ENCODE data around the gene HYAL3.

The HYAL3 gene

DNA sequence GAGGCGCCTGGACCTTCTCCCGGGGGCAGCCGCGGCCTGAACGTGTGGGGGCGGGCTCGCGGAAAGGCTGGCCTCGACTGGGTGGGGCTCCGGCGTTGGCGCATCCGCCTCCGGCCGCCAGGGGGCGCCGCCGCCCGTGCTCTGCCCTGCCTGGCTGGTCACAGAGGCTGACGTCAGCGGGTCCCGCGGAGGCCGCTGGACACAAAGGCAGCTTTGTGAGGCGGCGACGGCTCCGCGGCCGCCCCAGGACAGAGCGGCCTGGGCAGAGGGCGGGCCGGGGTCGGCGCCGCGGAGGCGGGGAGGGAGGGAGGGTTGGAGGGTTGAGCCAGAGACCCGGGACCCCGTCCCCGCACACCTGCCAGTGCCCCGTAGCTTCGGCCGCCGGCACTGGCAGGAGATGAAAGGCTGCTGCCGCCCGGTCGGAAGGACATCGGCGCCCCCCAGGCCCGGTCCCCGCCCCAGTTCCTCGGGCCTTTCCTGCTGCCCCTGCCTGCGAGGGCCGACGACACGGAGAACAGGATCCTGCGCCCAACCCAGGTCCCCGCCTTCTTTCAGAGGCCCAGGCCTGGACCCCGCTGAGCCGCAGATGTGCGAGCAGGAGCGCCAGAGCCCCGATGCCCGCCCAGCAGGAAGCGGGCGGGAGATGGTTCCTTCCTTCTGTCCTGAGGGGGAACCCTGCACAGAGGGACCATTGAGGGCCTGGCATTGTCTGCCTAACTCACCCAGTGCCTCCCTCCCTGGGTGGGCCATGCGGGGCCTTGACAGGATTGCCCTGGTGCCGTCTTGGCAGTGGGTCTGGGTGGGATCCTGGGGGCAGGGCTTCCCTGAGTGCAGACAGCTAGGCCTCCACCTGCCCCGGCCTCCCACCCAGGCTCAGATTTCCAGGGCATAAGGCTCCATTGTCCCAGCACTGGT, 38.9 kb downstream of the HYAL3 start:
- peak; percentile 90 to 95 for DNase-seq
- TF ChIP-seq POLR2A (IDR thresholded peaks at IDR 0.05; ENCODE audit: low read length): peak; percentile 20
- TF ChIP-seq GATA1 (IDR thresholded peaks at IDR 0.05; ENCODE audit: low read depth, low read length): no peak

DNA sequence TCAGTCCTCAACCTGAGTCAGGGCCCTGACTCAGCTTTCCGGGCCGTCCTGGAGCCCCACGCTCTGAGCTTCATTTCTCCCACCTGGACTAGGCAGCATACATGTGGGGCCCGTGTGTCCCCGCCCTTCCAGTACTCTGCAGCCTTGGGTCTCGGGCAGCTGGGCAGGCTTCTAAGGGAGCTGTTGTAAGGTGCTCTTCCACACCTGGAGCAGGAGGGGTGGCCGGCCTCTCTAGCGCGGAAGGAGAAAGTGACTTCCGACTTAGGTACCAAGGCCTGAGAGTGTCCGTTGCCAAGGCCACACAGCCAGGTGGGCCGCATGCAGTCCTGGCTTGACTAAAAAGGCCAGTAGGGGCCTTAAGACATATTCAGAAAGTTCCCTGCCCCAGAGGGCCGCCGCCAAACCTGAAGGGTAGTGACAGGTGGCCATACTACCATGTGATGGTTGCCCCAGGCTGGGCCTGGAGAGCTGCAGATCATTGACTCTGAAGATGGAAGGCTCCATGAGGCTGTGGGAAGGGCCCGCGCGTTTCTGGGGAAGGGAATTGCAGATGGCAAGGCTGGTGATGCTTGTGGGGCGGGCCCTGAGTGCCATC, 39.7 kb downstream of the HYAL3 start:
- TF ChIP-seq GATA1 (IDR thresholded peaks at IDR 0.05; ENCODE audit: low read depth, low read length) (no peak), POLR2A (IDR thresholded peaks at IDR 0.05; ENCODE audit: low read length) (no peak)

DNA sequence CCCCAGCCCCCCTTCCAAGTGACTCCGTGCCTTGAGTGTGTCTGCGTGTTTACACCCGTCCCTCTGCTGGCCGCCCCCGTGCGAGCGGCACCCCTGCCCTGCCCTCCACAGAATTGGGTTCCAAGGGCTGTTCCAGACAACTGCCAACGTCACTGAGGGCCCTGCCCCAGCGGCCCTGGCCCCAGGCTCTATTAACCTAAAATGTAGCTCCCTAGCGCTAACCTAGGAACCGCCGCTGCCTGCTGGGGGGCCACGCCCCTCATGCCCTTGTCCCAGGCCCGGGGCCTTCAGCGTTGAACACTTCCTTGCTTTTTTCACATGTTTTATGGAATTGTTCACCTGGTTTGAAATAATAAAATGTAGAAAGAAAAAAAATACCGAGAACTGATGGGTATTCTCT, 40.2 kb downstream of the HYAL3 start:
- no peak for DNase-seq

More for the DNA sequence above, 39.7 kb downstream of the HYAL3 start:
- no peak for DNase-seq

DNA sequence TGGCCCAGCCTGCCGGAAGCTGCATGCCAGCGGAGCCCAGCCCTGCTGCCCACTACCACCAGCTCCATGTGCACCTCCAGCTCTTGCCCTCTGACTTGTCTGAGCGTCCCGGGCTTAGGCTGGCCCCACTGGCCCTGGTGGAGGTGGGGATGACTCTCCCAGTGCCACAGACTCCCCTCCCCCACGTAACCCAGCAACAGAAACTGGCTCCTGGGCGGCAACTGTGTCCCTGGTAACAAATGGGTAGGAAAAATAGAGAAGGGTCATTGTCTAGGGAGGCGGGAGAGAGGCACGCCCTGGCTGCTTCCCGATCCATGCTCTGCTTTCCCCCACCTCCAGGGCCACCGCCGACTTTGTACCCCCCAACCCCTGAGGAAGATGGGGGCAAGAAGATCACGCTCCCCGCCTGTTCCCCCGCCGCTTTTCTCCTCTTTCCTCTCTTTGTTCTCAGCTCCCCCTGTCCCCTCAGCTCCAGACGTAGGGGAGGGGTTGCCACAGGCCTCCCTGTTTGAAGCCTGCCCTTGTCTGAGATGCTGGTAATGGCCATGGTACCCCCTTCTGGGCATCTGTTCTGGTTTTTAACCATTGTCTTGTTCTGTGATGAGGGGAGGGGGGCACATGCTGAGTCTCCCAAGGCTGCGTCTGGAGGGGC, 41.0 kb downstream of the HYAL3 start:
- no peak for TF ChIP-seq GATA1 (IDR thresholded peaks at IDR 0.05; ENCODE audit: low read depth, low read length)
- TF ChIP-seq POLR2A (IDR thresholded peaks at IDR 0.05; ENCODE audit: low read length): no peak
- DNase-seq: no peak

More for the DNA sequence above, 40.2 kb downstream of the HYAL3 start:
- TF ChIP-seq POLR2A (IDR thresholded peaks at IDR 0.05; ENCODE audit: low read length) (no peak), GATA1 (IDR thresholded peaks at IDR 0.05; ENCODE audit: low read depth, low read length) (no peak)

DNA sequence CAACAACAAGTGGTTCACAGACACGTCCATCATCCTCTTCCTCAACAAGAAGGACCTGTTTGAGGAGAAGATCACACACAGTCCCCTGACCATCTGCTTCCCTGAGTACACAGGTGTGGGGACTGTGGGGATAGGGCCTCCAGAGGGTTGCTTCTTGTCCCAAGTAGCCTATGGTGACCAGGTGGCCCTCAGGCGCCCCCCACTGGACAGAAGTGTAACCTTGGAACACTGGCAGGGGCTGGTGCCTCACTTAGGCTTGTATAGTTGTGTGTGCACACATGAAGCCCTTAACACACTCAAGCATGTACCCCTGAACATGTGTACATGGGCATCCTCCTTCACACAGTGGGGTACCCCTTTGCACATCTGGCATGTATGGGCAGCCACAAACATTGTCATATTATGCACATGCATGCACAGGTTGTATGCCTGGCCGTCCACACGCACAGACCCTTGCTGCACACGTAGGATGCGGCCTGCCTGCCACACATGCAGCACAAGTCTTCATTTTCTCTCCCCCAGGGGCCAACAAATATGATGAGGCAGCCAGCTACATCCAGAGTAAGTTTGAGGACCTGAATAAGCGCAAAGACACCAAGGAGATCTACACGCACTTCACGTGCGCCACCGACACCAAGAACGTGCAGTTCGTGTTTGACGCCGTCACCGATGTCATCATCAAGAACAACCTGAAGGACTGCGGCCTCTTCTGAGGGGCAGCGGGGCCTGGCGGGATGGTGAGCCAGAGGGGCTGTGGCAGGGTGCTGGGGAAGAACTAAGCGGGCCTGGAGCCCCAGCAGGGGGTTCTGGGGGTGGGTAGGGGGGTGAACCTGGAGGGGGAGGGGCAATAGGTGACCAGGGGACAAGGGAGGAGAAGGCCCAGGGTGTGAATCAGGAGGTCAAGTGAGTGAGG, 42.0 kb downstream of the HYAL3 start:
- TF ChIP-seq GATA1 (IDR thresholded peaks at IDR 0.05; ENCODE audit: low read depth, low read length) (no peak), POLR2A (IDR thresholded peaks at IDR 0.05; ENCODE audit: low read length) (no peak)
- peak; percentile 57 to 66 for DNase-seq

DNA sequence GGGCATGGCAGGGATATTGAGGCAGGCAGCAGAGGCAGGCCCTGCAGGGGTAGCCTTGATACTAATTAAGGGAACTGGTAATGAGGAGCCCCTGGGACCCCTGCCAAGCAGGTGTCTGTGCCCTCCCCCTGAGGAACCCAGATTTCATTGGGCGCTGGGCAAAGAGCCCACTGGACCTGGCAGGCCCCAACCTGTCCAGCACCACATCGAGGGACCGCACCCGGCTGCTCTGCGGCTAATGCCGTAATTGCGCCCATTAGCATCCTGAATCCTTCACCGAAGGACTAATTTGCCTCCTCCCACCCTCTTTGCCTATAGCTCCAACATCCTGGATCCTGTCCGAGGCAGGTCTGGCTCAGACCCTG, 44.0 kb downstream of the HYAL3 start:
- DNase-seq: no peak
- TF ChIP-seq GATA1 (IDR thresholded peaks at IDR 0.05; ENCODE audit: low read depth, low read length): no peak
- no peak for TF ChIP-seq POLR2A (IDR thresholded peaks at IDR 0.05; ENCODE audit: low read length)

DNA sequence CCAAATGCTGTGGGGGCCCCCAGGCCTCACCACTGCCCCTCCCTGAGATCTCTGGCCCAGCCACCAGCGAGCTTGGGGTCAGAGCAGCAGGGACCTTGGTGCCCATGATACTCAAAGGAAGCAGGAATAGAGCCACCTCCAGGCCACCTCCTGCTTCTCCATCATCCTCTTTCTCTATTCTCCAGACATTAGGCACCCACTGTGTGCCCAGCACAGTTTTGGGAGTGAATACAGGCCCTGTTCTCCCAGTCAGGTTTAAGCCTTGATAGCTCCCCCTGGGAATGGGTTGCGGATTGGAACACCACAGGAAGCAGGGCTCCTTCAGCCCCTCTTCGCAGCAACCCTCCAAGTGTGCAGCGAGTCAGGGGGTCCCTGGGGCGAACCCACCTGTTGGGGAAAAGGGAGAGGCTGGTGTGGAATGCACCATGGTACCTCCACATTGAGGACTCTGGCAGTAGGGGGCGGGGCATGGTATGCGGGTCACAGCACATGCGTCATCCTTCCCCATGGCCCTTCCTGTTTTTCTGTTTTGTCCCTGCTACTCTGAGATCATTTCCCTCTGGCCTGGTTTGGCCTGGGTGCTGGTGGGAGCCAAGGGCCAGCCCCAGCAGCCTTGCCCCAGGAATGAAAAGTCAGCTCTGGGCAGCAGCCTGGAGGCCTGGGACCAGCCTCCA, 44.5 kb downstream of the HYAL3 start:
- no peak for DNase-seq
- no peak for TF ChIP-seq POLR2A (IDR thresholded peaks at IDR 0.05; ENCODE audit: low read length)
- no peak for TF ChIP-seq GATA1 (IDR thresholded peaks at IDR 0.05; ENCODE audit: low read depth, low read length)

DNA sequence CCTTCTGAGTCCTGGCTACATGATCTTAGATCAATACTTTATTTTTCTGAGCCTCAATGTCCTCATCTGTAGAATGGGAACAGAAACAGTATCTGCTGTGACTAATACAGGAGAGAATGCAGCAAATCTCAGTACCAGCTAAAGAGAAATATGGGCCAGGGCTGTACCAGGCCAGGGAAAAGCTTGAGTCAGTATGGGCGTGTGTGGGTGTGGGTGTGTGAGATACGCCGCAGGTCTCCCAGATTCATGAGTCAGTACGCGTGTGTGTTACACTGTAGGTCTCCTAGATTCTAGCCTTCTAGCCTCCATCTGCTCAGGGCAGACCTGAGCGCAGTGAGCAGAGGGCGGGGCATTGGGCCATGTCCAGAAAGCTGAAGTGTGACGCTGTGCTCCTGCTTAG, 48.0 kb downstream of the HYAL3 start:
- DNase-seq: peak; percentile 78 to 82
- TF ChIP-seq GATA1 (IDR thresholded peaks at IDR 0.05; ENCODE audit: low read depth, low read length) (no peak), POLR2A (IDR thresholded peaks at IDR 0.05; ENCODE audit: low read length) (no peak)

DNA sequence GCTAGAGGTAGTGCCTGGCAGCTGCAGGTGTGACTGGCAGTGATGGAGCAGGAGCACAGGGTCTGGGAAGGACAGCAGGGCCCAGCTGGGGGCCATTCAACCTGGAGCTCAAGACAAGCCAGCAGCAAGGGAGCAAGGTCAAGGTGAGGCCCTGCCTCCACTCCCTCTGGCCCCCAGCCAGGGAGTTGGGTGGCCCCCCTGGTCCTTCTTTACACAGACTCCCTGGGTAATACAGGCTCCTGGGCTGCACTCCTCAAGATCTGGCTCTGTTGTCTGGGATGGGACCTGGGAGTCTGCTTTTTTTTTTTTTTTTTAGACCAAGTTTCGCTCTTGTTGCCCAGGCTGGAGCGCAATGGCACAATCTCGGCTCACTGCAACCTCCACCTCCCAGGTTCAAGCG, 48.7 kb downstream of the HYAL3 start:
- TF ChIP-seq POLR2A (IDR thresholded peaks at IDR 0.05; ENCODE audit: low read length): no peak
- TF ChIP-seq GATA1 (IDR thresholded peaks at IDR 0.05; ENCODE audit: low read depth, low read length): no peak

DNA sequence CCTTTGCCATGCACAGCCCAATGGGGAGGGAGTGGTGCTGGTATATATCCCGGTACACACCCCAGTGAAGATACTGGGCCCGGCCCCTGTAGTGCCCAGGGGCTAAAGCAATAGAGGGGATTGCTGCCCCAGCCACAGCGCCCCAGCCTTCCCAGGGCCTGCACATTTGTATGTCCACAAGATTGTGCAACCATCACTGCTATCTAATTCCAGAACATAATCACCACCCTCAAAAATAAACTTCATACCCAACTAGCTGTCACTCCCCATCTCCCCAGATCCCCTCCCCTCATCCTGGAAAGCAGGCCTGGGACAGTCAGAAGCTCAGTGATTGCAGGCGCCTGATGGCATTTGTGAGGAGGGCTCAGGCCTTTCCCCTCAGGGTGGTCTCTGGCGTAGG, 49.7 kb downstream of the HYAL3 start:
- DNase-seq: no peak
- TF ChIP-seq POLR2A (IDR thresholded peaks at IDR 0.05; ENCODE audit: low read length) (no peak), GATA1 (IDR thresholded peaks at IDR 0.05; ENCODE audit: low read depth, low read length) (no peak)

More for the DNA sequence above, 48.7 kb downstream of the HYAL3 start:
- DNase-seq: no peak

DNA sequence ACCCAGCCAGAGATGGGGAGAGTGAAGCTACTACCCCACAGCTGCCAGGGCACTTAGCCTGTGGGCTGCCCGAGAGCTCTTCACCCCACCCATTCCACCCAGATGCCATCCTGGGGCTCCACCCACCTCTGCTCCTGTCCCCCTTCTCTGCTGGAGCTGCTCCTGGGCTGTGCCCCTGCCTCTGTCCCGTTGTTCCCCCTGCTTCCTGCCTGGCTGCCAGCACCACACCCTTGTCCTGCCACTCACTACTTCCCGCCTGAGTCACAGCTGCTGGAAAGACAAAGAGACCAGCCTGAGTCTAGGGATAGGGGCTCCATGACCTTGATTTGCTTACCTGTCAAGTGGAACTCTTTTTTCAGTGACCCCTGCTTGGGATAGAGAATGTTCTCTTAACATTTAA, 50.8 kb downstream of the HYAL3 start:
- no peak for TF ChIP-seq GATA1 (IDR thresholded peaks at IDR 0.05; ENCODE audit: low read depth, low read length)
- no peak for TF ChIP-seq POLR2A (IDR thresholded peaks at IDR 0.05; ENCODE audit: low read length)

DNA sequence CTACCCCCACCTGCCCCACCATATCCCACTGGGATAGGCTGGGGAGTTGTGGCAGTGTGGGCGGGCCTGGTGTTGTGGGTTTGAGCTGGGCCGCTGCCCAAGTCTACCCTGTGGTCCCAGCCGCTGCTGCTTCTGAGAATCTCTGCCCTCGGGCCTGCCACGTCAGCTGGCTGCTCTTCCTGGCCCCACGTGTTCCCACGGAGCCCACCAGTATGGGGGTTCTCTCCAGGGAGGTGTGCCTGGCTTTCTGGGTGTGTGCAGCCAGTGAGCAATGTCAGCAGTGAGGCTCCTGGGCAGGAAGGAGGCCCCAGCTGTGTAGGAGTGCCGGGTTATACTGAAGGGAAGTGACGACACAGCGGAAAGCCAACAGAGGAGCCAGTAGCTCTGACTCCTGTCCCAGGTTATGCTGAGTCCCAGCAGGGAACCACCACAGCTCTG, 52.7 kb downstream of the HYAL3 start:
- DNase-seq: peak; percentile 58 to 66
- TF ChIP-seq GATA1 (IDR thresholded peaks at IDR 0.05; ENCODE audit: low read depth, low read length) (no peak), POLR2A (IDR thresholded peaks at IDR 0.05; ENCODE audit: low read length) (no peak)

More for the DNA sequence above, 50.8 kb downstream of the HYAL3 start:
- DNase-seq: no peak

Measured in erythroblast (primary cell).